ENCODE data around the gene MYD88. TPM values are rescaled to one million over a fixed set of nuclear protein-coding genes. Genes with fewer than 3 reads are reported as not detected.

MYD88 gene
- total and polyA plus RNA-seq, 9 of the 15 experiments (the other 6 are each of a cell fraction or from before 2014, with no cell fraction given) = 3.2 to 47.3 (median 27.6) TPM

GRCh38 chr3:38138349-38139190 is at the start of gene MYD88 (continued):
- no peak for TF ChIP-seq CREBBP (IDR thresholded peaks at IDR 0.05; ENCODE audit: low read depth, low read length)
- TF ChIP-seq RBM22 (IDR thresholded peaks at IDR 0.05; ENCODE audit: low read depth, low read length, poor library complexity, severe bottlenecking) = peak; percentile 45
- no peak for TF ChIP-seq XRCC4 (IDR thresholded peaks at IDR 0.05; ENCODE audit: extremely low read depth, insufficient read depth, insufficient read length)
- no peak for TF ChIP-seq GABPA (tag; conservative IDR thresholded peaks at IDR 0.05; ENCODE audit: low read depth)
- TF ChIP-seq, protein P1, sequence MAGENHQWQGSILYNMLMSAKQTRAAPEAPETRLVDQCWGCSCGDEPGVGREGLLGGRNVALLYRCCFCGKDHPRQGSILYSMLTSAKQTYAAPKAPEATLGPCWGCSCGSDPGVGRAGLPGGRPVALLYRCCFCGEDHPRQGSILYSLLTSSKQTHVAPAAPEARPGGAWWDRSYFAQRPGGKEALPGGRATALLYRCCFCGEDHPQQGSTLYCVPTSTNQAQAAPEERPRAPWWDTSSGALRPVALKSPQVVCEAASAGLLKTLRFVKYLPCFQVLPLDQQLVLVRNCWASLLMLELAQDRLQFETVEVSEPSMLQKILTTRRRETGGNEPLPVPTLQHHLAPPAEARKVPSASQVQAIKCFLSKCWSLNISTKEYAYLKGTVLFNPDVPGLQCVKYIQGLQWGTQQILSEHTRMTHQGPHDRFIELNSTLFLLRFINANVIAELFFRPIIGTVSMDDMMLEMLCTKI (IDR thresholded peaks at IDR 0.05; ENCODE audit: partially characterized antibody) = no peak
- peak; percentile 66 for TF ChIP-seq POLR2AphosphoS5 (IDR thresholded peaks at IDR 0.05; ENCODE audit: control insufficient read depth, insufficient read depth, low read depth, low read length)
- no peak for TF ChIP-seq CHD4 (IDR thresholded peaks at IDR 0.05; ENCODE audit: insufficient read depth, insufficient replicate concordance, low read depth, low read length, poor library complexity, severe bottlenecking)
- 0 out of 2 replicates have a peak, but pooled peaks have one; percentile 2 for TF ChIP-seq CGGBP1 (CRISPR knock-in tag; IDR thresholded peaks at IDR 0.05)
- TF ChIP-seq NR2C2 (CRISPR knock-in tag; IDR thresholded peaks at IDR 0.05) = peak; percentile 52; the same call in 1 of the 2 replicates
- no peak for TF ChIP-seq NR2C2 (tag; IDR thresholded peaks at IDR 0.05)
- TF ChIP-seq MTA2 (IDR thresholded peaks at IDR 0.05; ENCODE audit: low read depth) = peak; percentile 7; the same call in 1 of the 2 replicates
- no peak for TF ChIP-seq YBX1 (IDR thresholded peaks at IDR 0.05)
- peak; percentile 73 for TF ChIP-seq TBP (optimal IDR thresholded peaks at IDR 0.05; ENCODE audit: low read depth, low read length)
- TF ChIP-seq ZNF830 (CRISPR knock-in tag; IDR thresholded peaks at IDR 0.05) = no peak
- no peak for TF ChIP-seq ELF4 (CRISPR knock-in tag; IDR thresholded peaks at IDR 0.05)
- no peak for TF ChIP-seq NCOA4 (IDR thresholded peaks at IDR 0.05; ENCODE audit: partially characterized antibody)
- TF ChIP-seq, protein P2, sequence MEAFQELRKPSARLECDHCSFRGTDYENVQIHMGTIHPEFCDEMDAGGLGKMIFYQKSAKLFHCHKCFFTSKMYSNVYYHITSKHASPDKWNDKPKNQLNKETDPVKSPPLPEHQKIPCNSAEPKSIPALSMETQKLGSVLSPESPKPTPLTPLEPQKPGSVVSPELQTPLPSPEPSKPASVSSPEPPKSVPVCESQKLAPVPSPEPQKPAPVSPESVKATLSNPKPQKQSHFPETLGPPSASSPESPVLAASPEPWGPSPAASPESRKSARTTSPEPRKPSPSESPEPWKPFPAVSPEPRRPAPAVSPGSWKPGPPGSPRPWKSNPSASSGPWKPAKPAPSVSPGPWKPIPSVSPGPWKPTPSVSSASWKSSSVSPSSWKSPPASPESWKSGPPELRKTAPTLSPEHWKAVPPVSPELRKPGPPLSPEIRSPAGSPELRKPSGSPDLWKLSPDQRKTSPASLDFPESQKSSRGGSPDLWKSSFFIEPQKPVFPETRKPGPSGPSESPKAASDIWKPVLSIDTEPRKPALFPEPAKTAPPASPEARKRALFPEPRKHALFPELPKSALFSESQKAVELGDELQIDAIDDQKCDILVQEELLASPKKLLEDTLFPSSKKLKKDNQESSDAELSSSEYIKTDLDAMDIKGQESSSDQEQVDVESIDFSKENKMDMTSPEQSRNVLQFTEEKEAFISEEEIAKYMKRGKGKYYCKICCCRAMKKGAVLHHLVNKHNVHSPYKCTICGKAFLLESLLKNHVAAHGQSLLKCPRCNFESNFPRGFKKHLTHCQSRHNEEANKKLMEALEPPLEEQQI (IDR thresholded peaks at IDR 0.05) = no peak
- TF ChIP-seq MBD1 (CRISPR knock-in tag; IDR thresholded peaks at IDR 0.05) = no peak
- TF ChIP-seq ZBTB7A (IDR thresholded peaks at IDR 0.05; ENCODE audit: borderline replicate concordance, control insufficient read depth, low read depth, low read length) = peak; percentile 70; the same call in 1 of the 2 replicates
